Tibial nerve (tissue), 4 donors: Measurements from ENCODE around the gene NFIL3. TPM values are rescaled to one million over a fixed set of nuclear protein-coding genes. Genes with fewer than 3 reads are reported as not detected.

Experiments
- DNase-seq, 2 donors: peaks; one replicate each; pipeline ENCODE4 v3.0.0-alpha.2; 2019; ENCODE audit warnings: low spot score in 2 of 2
- H3K27ac ChIP-seq, 4 donors: fragments of 200-600 bp; sonication (generic) in 3 of 4; one replicate each; pipeline ENCODE4 v1.5.1; 2017 to 2019; ENCODE audit warnings: mild to moderate bottlenecking in 1 of 4
- H3K27me3 ChIP-seq, 2 donors: fragments of 200-600 bp; sonication (generic) in 1 of 2; one replicate each; pipeline versions ENCODE4 v1.5.1 to v1.6.0; 2017 to 2019
- H3K36me3 ChIP-seq, 3 donors: fragments of 200-600 bp; sonication (generic); one replicate each; pipeline ENCODE4 v1.5.1; 2018 to 2019
- H3K4me1 ChIP-seq, 4 donors: fragments of 200-600 bp; sonication (generic) in 3 of 4; one replicate each; pipeline ENCODE4 v1.5.1; 2017 to 2019
- H3K4me3 ChIP-seq, 4 donors: fragments of 200-600 bp; sonication (generic) in 3 of 4; one replicate each; pipeline ENCODE4 v1.5.1; 2017 to 2019; ENCODE audit warnings: mild to moderate bottlenecking in 1 of 4, moderate library complexity in 1 of 4
- H3K9me3 ChIP-seq, 4 donors: fragments of 200-600 bp; sonication (generic) in 3 of 4; one replicate each; pipeline ENCODE4 v1.5.1; 2017 to 2019
- CTCF ChIP-seq, 5 experiments: fragments of 200-600 bp in 3 of 5; fragments of 450-650 bp in 2 of 5; sonication (generic) in 3 of 5; IDR thresholded peaks; one replicate each; pipeline ENCODE4 v1.5.1; 2016 to 2019; ENCODE audit warnings: antibody characterized with exemption in 5 of 5, mild to moderate bottlenecking in 3 of 5, moderate library complexity in 2 of 5
- EP300 ChIP-seq, 2 donors: sonication (generic); formaldehyde crosslinking; IDR thresholded peaks; one replicate each; pipeline ENCODE4 v1.6.1; 2017; ENCODE audit warnings: antibody characterized with exemption in 2 of 2, mild to moderate bottlenecking in 1 of 2
- POLR2A ChIP-seq, 2 donors: fragments of 450-650 bp; IDR thresholded peaks; one replicate each; pipeline ENCODE4 v1.6.1; 2017; ENCODE audit warnings: antibody characterized with exemption in 2 of 2, mild to moderate bottlenecking in 2 of 2, moderate library complexity in 2 of 2
- WGBS, 2 donors: methylation state at CpG; one replicate each; pipeline ENCODE4 v1.1.5; 2018; 5-methylcytosine and 5-hydroxymethylcytosine counted together
- total RNA-seq, 4 donors: library from RNA; depleted of rRNA; stranded (reverse); fragments of >200 nt; gene quantifications; one replicate each; pipeline ENCODE4 v1.1.0, GENCODE V29; 2016

The NFIL3 gene
- total RNA-seq, 4 donors from 2014 or later, result 53.3 to 65.1 (median 57.3) TPM

- H3K9me3 ChIP-seq, result no peaks in the 10 kb centered on the region
- no peaks in the 10 kb centered on the region for H3K27me3 ChIP-seq
- TF ChIP-seq CTCF (IDR thresholded peaks at IDR 0.05), result no peak
- TF ChIP-seq EP300 (IDR thresholded peaks at IDR 0.05), result no peak
- no peak for TF ChIP-seq POLR2A (IDR thresholded peaks at IDR 0.05)
- H3K4me1 ChIP-seq, result peaks cover 0 to 55% (median 13%) of the 10 kb centered on the region in 4 donors
- DNase-seq, result no peak
- H3K4me3 ChIP-seq, result peak overlapping the region; percentile 80 to 99 (median 93)
- no peaks in the 10 kb centered on the region for H3K36me3 ChIP-seq
- WGBS, 2 donors, result 15 to 17% methylated on average over 10 of the region's 10 CpGs
- H3K27ac ChIP-seq, result peak overlapping the region; percentile 90 to 97 (median 94)
Observed at GRCh38 chr9:91360551-91361290, 62.9 kb downstream of the NFIL3 start.

GRCh38 chr9:91359734-91360470 lies 63.7 kb downstream of the NFIL3 start:
- no peak for DNase-seq
- H3K27ac ChIP-seq, result peak overlapping the region in 3 of 4 donors; percentile 93 to 97 (median 96)
- no peaks in the 10 kb centered on the region for H3K27me3 ChIP-seq
- no peaks in the 10 kb centered on the region for H3K36me3 ChIP-seq
- no peaks in the 10 kb centered on the region for H3K9me3 ChIP-seq
- H3K4me1 ChIP-seq, result peaks cover 0 to 62% (median 13%) of the 10 kb centered on the region in 4 donors
- TF ChIP-seq POLR2A (IDR thresholded peaks at IDR 0.05) (no peak), EP300 (IDR thresholded peaks at IDR 0.05) (no peak), CTCF (IDR thresholded peaks at IDR 0.05) (no peak)
- 72 to 73% methylated on average over 7 of the region's 7 CpGs for WGBS, 2 donors
- peak overlapping the region in 2 of 4 donors; percentile 89 to 99 for H3K4me3 ChIP-seq

- TF ChIP-seq EP300 (IDR thresholded peaks at IDR 0.05) (no peak), CTCF (IDR thresholded peaks at IDR 0.05) (no peak), POLR2A (IDR thresholded peaks at IDR 0.05) (no peak)
- H3K36me3 ChIP-seq, result peaks cover 0 to 6% (median 4%) of the 10 kb centered on the region in 3 donors
- H3K4me1 ChIP-seq, result peaks cover 0 to 68% (median 15%) of the 10 kb centered on the region in 4 donors
- H3K9me3 ChIP-seq, result no peaks in the 10 kb centered on the region
- peak overlapping the region in 1 of 4 donors; percentile 36 for H3K27ac ChIP-seq
- H3K27me3 ChIP-seq, result no peaks in the 10 kb centered on the region
- 64 to 70% methylated on average over 2 of the region's 2 CpGs for WGBS, 2 donors
- no peak overlapping the region for H3K4me3 ChIP-seq
- no peak for DNase-seq
Observed at GRCh38 chr9:91359083-91359482, 64.5 kb downstream of the NFIL3 start.

Other genes with a start within 250 kb of the NFIL3 start
- gene AUH, start 61.9 kb downstream of the NFIL3 start, total RNA-seq, result 10 to 100 TPM; 40.5 to 70.1 (median 44.9) TPM